EH (cell line): ENCODE data around the gene SUMO3.

Experiments used
- DNase-seq: peaks from one replicate; pipeline ENCODE4 v3.0.0-alpha.2; 2015; ENCODE audit warnings: low read depth

SUMO3 gene

GRCh38 chr21:44758781-44759627 lies 58.9 kb downstream of the SUMO3 start:
- no peak for DNase-seq

GRCh38 chr21:44758141-44758561 lies 59.7 kb downstream of the SUMO3 start:
- DNase-seq: no peak

GRCh38 chr21:44757731-44758130 lies 60.1 kb downstream of the SUMO3 start:
- no peak for DNase-seq

DNA sequence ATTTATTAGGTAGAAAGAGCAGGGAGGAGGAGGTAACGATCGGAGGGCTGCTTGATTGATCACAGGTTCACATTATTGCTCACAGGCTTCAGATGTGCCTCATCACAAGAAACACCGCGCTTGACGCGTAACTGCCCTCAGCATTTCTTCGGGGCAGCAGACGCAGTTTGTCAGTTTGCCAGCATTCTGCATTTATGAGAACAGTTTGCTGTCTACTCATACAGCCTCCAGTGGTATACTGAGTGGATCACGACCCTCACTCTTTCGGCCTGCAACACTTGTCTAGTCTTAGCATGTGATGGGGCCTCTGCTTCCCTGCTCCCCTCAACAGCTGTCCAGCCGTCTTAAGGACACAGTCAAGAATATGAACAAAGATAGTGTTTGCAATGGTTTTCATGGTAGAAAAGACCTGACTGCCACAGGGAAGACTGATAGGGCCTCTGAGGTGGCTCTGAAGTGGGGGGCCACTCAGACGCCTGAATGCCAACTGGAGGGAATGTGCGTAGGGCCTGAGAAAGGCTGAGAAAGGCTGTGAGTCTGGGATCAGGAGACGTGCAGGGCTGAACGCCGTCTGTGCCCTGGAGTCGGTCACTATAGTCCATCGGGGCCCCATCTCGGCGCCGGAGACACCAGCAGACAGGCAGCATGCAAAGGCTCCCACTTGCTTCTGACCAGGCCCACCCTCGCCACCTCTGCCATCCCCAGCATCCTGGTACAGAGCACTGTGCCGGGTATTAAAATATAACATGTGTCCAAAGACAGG lies 61.3 kb downstream of the SUMO3 start:
- no peak for DNase-seq
